ENCODE measurements around the gene METTL4. TPM values are rescaled to one million over a fixed set of nuclear protein-coding genes. Genes with fewer than 3 reads are reported as not detected.
"Not testable (repeated sequence)": the region's sequence is repeated elsewhere in the genome, so short reads cannot be mapped to it uniquely, and the experiment has no call there.

Gene METTL4
- total RNA-seq, 2 experiments from 2014 or later = 20.4 to 22.2 TPM

GRCh38 chr18:2541925-2542563, 29.3 kb downstream of the METTL4 start:
- not testable (repeated sequence) for DNase-seq, H3K4me3 Mint-ChIP-seq, H3K9me3 Mint-ChIP-seq, H3K36me3 Mint-ChIP-seq, H3K27me3 Mint-ChIP-seq, H3K4me1 Mint-ChIP-seq, H3K27ac Mint-ChIP-seq

DNA sequence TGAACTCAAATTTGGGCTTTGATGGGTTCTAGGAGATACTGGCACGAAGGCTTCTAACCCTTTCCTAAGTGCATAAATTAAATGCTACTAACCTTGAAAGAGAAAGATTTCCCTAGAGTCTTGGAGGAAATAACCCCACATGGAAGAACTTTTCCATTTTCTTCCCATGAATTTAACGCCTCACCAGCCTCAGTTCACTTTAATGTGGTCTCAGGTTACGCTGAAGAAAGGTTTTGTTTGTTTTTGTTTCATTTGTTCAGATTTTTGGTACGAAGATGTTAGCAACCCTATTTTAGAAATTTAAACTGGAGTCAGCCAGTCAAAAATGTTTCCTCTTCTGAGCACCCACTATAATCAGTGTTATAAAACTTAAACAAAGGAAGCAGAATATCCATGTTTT, 30.7 kb downstream of the METTL4 start:
- Mint-ChIP-seq H3K4me3 (no peak overlapping the region), H3K27me3 (no peaks in the 10 kb centered on the region), H3K27ac (no peak overlapping the region), H3K4me1 (no peaks in the 10 kb centered on the region), H3K36me3 (peaks cover 4% of the 10 kb centered on the region), H3K9me3 (no peaks in the 10 kb centered on the region)
- DNase-seq = no peak

DNA sequence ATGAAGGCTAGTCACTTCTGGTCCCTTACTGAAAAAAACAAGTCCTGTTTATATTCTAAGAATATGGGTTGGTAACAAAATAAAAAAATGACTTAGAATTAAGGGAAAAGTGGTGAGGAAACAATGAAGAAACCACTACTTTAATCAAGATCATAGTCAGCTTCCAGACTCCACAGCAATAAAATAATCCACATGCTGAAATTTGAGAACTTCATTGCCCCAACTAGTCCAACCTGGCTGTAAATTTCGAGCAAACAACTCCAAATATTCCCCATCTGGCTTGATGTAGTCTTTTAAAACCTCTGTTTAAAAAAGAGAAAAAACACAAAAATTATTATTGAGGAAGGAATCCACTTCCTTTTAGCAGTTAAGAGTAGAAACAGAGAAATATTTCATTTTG, 32.5 kb downstream of the METTL4 start:
- Mint-ChIP-seq H3K27me3 (no peaks in the 10 kb centered on the region), H3K4me3 (no peak overlapping the region), H3K9me3 (no peaks in the 10 kb centered on the region), H3K36me3 (peaks cover 8% of the 10 kb centered on the region), H3K4me1 (no peaks in the 10 kb centered on the region), H3K27ac (no peak overlapping the region)
- no peak for DNase-seq

GRCh38 chr18:2538236-2538635, 33.1 kb downstream of the METTL4 start:
- Mint-ChIP-seq H3K9me3 (no peaks in the 10 kb centered on the region), H3K27me3 (no peaks in the 10 kb centered on the region), H3K36me3 (peaks cover 9% of the 10 kb centered on the region), H3K27ac (no peak overlapping the region), H3K4me3 (no peak overlapping the region), H3K4me1 (no peaks in the 10 kb centered on the region)
- DNase-seq = no peak

GRCh38 chr18:2537296-2537695, 34.0 kb downstream of the METTL4 start:
- Mint-ChIP-seq H3K4me1 (no peaks in the 10 kb centered on the region), H3K36me3 (peaks cover 19% of the 10 kb centered on the region), H3K27ac (no peak overlapping the region), H3K9me3 (peaks cover 2% of the 10 kb centered on the region), H3K4me3 (no peak overlapping the region), H3K27me3 (no peaks in the 10 kb centered on the region)
- DNase-seq = no peak

GRCh38 chr18:2536493-2536892, 34.8 kb downstream of the METTL4 start:
- Mint-ChIP-seq H3K9me3 (peaks cover 2% of the 10 kb centered on the region), H3K4me3 (no peak overlapping the region), H3K27me3 (no peaks in the 10 kb centered on the region), H3K36me3 (peaks cover 27% of the 10 kb centered on the region), H3K4me1 (no peaks in the 10 kb centered on the region), H3K27ac (no peak overlapping the region)
- no peak for DNase-seq

DNA sequence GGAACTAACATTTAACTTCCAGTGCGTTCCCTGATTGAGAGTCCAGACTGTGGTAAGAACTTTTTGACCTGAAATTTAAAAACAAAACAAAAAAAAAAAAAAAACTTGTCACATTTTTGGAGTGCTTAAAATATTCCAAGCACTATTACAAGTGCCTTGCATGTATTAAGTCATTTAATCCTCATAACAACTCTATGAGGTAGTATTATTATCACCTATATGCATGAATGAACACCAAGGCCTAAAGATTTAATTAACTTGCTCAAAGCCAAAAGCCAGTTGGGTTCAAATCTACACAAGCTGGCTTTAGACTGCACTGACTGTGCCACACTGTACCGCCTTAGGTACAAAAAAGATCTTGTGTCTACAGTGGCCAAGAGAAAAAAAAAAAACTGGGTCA, 35.2 kb downstream of the METTL4 start:
- Mint-ChIP-seq H3K27ac (no peak overlapping the region), H3K9me3 (peaks cover 2% of the 10 kb centered on the region), H3K36me3 (peaks cover 27% of the 10 kb centered on the region), H3K4me3 (no peak overlapping the region), H3K4me1 (no peaks in the 10 kb centered on the region), H3K27me3 (no peaks in the 10 kb centered on the region)
- no peak for DNase-seq

- peaks cover 2% of the 10 kb centered on the region for H3K9me3 Mint-ChIP-seq
- H3K4me1 Mint-ChIP-seq = no peaks in the 10 kb centered on the region
- no peak overlapping the region for H3K27ac Mint-ChIP-seq
- peaks cover 30% of the 10 kb centered on the region for H3K36me3 Mint-ChIP-seq
- H3K4me3 Mint-ChIP-seq = no peak overlapping the region
- DNase-seq = no peak
- H3K27me3 Mint-ChIP-seq = no peaks in the 10 kb centered on the region
These were observed 35.8 kb downstream of the METTL4 start for GRCh38 chr18:2535419-2535910.

GRCh38 chr18:2534906-2535305, 36.4 kb downstream of the METTL4 start:
- DNase-seq = no peak
- Mint-ChIP-seq H3K27ac (no peak overlapping the region), H3K4me3 (no peak overlapping the region), H3K27me3 (no peaks in the 10 kb centered on the region), H3K9me3 (peaks cover 2% of the 10 kb centered on the region), H3K4me1 (no peaks in the 10 kb centered on the region), H3K36me3 (peaks cover 30% of the 10 kb centered on the region)

DNA sequence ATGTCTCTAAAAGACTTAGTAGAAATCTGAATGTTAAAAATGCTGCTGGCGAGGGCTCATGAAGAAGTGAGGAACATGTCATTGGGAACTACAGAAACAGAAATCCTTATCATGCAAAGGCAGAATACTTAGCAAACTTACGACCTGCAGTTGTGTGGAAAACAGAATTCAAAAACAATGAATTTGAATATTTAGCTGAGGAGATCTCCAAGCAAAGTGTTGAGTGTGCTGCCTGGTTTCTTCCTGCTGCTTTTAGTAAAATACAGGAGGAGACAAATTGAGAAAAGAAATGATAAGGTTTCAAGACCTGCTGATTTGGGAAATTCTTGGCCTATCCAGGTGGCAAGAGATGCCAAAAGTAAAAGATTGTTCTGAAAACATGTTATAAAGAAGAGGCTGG, 38.5 kb downstream of the METTL4 start:
- Mint-ChIP-seq H3K27ac (no peak overlapping the region), H3K36me3 (peaks cover 30% of the 10 kb centered on the region), H3K9me3 (peaks cover 2% of the 10 kb centered on the region), H3K4me3 (no peak overlapping the region), H3K4me1 (no peaks in the 10 kb centered on the region), H3K27me3 (no peaks in the 10 kb centered on the region)
- DNase-seq = no peak

GRCh38 chr18:2531751-2532150, 39.6 kb downstream of the METTL4 start:
- Mint-ChIP-seq H3K4me1 (no peaks in the 10 kb centered on the region), H3K27me3 (no peaks in the 10 kb centered on the region), H3K9me3 (peaks cover 2% of the 10 kb centered on the region), H3K27ac (no peak overlapping the region), H3K36me3 (peaks cover 30% of the 10 kb centered on the region), H3K4me3 (no peak overlapping the region)
- no peak for DNase-seq

DNA sequence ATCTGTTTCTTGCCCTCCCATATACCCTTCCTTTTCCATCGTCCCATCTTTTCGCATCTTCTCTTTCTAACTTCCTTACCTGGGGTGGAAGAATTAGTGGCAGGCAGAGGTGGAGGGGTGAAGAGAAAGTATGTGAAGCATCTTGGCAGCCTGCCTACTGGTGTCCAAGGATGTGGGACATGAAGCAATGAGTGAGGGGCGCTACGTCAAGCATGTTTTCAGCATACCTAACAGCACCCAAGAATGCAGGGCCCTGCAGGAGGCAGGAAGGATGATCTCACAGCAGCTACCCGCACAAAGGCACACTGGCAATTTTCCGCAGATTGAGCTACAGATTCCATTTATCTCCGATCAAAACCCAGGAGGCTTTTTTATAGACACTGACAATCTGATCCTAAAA, 42.2 kb downstream of the METTL4 start:
- no peak overlapping the region for H3K27ac Mint-ChIP-seq
- H3K9me3 Mint-ChIP-seq = peaks cover 2% of the 10 kb centered on the region
- DNase-seq = no peak
- H3K27me3 Mint-ChIP-seq = no peaks in the 10 kb centered on the region
- H3K4me1 Mint-ChIP-seq = no peaks in the 10 kb centered on the region
- peaks cover 22% of the 10 kb centered on the region for H3K36me3 Mint-ChIP-seq
- H3K4me3 Mint-ChIP-seq = no peak overlapping the region

GRCh38 chr18:2526329-2526728, 45.0 kb downstream of the METTL4 start:
- Mint-ChIP-seq H3K4me1 (no peaks in the 10 kb centered on the region), H3K27me3 (no peaks in the 10 kb centered on the region), H3K36me3 (peaks cover 4% of the 10 kb centered on the region), H3K9me3 (no peaks in the 10 kb centered on the region), H3K4me3 (no peak overlapping the region), H3K27ac (no peak overlapping the region)
- no peak for DNase-seq

- DNase-seq, H3K27me3 Mint-ChIP-seq, H3K27ac Mint-ChIP-seq, H3K4me3 Mint-ChIP-seq, H3K36me3 Mint-ChIP-seq, H3K4me1 Mint-ChIP-seq, H3K9me3 Mint-ChIP-seq: not testable (repeated sequence)
These were observed 46.5 kb downstream of the METTL4 start for GRCh38 chr18:2524794-2525198.

DNA sequence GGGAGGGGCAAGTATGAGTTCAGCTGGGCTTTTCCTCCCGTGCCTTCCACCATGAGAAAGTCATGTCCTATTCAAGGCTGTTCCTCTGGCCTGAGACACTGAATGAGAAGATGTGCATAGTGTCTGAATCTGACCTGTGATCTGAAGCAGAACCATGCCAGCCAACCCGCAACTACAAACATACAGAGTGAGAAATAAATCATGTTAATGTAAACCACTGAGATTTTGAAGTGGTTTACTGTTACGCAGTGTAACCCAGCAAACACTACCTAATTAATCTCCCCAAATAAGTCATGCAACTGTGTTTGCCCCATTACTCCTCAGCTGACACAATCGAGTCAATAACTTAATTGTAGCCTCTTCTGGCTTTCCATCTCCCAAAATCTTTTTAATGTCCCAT, 49.2 kb downstream of the METTL4 start:
- no peaks in the 10 kb centered on the region for H3K4me1 Mint-ChIP-seq
- H3K9me3 Mint-ChIP-seq = no peaks in the 10 kb centered on the region
- H3K4me3 Mint-ChIP-seq = no peak overlapping the region
- no peak for DNase-seq
- no peaks in the 10 kb centered on the region for H3K27me3 Mint-ChIP-seq
- H3K27ac Mint-ChIP-seq = no peak overlapping the region
- no peaks in the 10 kb centered on the region for H3K36me3 Mint-ChIP-seq

DNA sequence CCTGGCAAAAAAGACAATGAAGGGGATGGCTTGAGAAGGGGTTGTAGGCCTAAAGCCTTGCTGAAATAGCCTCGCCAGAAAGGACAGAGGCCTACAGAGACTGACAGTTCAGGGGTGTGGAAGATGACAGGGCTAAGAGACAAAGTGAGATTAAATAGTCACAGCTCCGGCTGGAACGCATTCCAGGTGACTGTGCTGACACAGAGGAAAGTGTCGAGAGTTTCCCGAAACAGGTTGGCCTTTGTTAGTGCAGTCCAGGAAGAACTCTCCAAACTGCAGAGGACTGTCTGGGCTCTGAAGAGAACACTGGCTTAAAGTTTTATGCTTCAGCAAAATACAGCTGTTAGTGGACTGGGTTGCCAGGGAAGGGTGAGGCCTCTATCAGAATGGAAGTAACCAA, 52.8 kb downstream of the METTL4 start:
- Mint-ChIP-seq H3K27ac (no peak overlapping the region), H3K9me3 (no peaks in the 10 kb centered on the region), H3K4me1 (peaks cover 17% of the 10 kb centered on the region), H3K27me3 (no peaks in the 10 kb centered on the region), H3K4me3 (no peak overlapping the region), H3K36me3 (no peaks in the 10 kb centered on the region)
- DNase-seq = no peak
